G401 (cell line): ENCODE results near the gene IP6K2. TPM values are rescaled to one million over a fixed set of nuclear protein-coding genes. Genes with fewer than 3 reads are reported as not detected.

Experiments
- DNase-seq: peaks from one replicate; pipeline ENCODE4 v3.0.0-alpha.2; 2015; ENCODE audit warnings: low spot score
- in situ Hi-C: cut with HindIII; loops from 2 replicates; pipeline ENCODE4 v1.10.0; 2016; ENCODE audit warnings: low sequenced_read_pairs, mixed read lengths
- total RNA-seq: library from RNA; depleted of rRNA; stranded (reverse); fragments of >200 nt; shearing (Covaris generic); gene quantifications from 2 replicates; pipeline ENCODE4 v1.2.3, GENCODE V29; 2014; rRNA removed

Gene IP6K2
- total RNA-seq, 1 experiment from 2014 or later: 114 TPM

GRCh38 chr3:48652923-48653715 lies 63.9 kb downstream of the IP6K2 start:
- no peak for DNase-seq
- in situ Hi-C loops: no loop called here

DNA sequence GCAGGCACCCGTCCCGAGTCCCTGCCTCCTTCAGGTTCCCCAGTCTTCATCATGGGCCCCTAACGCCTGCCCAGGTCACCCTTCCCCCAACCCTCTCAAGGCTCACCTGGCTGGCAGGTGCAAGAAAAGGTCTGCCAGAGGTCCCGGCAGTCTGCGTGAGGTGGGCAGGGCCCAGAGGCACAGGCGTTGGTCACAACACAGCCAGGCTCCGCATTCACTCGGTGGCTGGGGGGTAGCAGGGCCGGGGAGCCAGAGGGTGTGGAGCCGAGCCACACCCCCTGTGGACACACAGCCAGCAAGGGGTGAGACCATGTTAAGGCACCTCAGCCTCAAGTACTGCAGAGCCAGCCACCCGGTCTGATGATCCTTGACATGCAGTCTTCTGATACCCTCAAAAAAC lies 65.2 kb downstream of the IP6K2 start:
- in situ Hi-C loops: no loop called here
- DNase-seq: no peak

- no peak for DNase-seq
- in situ Hi-C loops: no loop called here
These were observed 66.3 kb downstream of the IP6K2 start for GRCh38 chr3:48650723-48651122.

DNA sequence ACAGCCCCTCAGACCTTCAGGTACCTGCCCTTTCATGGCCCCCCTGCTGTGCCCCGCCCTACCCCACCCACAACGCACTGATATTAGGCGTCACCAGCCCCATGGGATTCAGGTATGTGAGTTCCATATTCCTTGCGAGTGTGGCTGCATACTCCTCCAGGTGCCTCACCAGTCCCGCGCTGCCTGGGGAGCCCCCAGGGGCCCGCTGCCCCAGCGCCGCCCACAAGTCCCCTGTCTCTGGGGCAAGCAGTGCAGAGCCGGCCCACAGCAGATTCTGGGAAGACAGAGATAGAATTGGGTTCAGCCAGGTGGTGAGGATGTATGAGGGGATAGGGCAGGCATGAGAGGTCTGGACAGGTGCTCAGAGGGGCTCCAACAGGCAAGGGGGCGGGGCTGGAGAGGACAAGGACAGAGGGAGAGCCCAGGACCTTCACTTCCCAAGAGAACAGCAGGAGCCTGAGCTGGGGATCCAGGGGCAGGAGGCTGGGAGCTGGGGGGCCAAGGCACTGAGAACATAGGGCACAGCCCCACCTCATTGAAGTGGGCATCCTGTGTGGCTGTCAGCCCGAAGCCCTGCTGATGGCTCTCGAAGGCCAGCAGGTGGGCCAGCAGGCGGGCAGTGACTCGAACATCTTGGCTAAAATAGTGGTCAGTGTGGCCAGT lies 68.7 kb downstream of the IP6K2 start:
- in situ Hi-C loops: no loop called here
- DNase-seq: no peak

GRCh38 chr3:48647714-48648113 lies 69.3 kb downstream of the IP6K2 start:
- in situ Hi-C loops: no loop called here
- DNase-seq: no peak

- no peak for DNase-seq
- in situ Hi-C loops: no loop called here
These were observed 71.9 kb downstream of the IP6K2 start for GRCh38 chr3:48644898-48645760.

- in situ Hi-C loops: no loop called here
- no peak for DNase-seq
These were observed 74.4 kb downstream of the IP6K2 start for GRCh38 chr3:48642605-48643004.

DNA sequence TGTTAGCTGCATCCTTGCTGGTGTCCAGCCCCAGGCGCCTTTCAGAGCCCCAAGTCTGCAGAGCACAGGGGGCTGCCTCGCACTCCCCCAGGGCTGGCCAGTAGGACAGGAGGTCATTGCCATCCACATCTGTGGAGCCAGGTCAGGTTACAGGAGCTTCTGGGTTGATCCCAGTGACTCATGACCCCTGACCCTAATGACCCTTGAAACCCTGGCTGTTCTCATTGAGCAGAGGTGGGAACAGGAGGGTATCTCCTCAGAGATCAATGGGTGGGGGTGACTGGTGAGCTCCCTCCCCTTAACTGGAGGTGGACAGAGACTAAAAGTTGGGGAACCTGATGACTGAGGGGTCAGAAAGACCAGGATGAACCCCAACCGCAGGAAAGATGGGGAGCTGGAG lies 75.6 kb downstream of the IP6K2 start:
- in situ Hi-C loops: no loop called here
- no peak for DNase-seq

DNA sequence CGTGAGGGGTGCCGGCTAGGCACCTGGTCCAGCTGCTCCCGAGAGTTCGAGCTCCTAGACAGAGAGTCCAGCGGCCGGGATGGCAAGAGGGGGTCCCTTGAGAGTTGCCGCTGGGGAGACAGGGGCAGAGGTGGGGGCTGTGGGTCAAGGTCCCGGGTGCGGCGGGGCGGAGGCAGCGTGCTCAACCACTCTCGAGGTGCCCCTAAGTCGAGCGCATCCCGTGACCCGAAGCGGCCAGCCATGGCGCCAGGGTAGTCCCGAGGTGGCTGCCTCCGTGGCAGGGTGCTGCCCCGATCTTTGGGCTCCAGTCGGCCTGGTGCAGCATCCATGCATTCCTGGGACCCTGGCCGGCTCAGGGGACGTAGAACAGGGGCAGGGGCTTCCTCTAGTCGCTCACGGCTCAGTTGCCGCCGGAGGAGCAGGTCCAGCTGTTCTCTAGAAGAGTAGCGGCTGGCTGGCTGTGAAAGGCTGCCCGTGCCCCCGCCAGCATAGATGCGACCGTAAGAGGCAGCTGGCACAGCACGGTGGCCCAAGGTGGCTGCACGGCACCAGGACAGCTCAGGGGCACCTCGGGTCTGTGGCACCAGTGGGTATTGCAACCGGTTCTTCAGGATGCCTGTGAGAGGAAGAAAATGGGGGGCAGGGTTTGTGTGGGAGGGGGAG lies 76.9 kb downstream of the IP6K2 start:
- in situ Hi-C loops: no loop called here
- DNase-seq: no peak

Other genes with a start within 250 kb of the IP6K2 start
- gene SHISA5, start 213.0 kb downstream of the IP6K2 start, total RNA-seq: 115 and 124 TPM in 2 replicates
- 9.7 and 18.8 TPM in 2 replicates for gene PFKFB4, start 160.4 kb downstream of the IP6K2 start, total RNA-seq
- gene UCN2, start 153.4 kb downstream of the IP6K2 start, total RNA-seq: not detected in 2 replicates
- 0.12 and 0.34 TPM in 2 replicates for gene COL7A1, start 121.9 kb downstream of the IP6K2 start, total RNA-seq
- gene UQCRC1, start 107.6 kb downstream of the IP6K2 start, total RNA-seq: 474 and 540 TPM in 2 replicates
- gene TMEM89, start 95.5 kb downstream of the IP6K2 start, total RNA-seq: not detected in 2 replicates
- 40.2 and 51.0 TPM in 2 replicates for gene SLC26A6, start 81.8 kb downstream of the IP6K2 start, total RNA-seq
- 4.6 and 5.0 TPM in 2 replicates for gene CELSR3, start 54.3 kb downstream of the IP6K2 start, total RNA-seq
- gene NCKIPSD, start 31.3 kb downstream of the IP6K2 start, total RNA-seq: 12.9 and 17.1 TPM in 2 replicates
- gene PRKAR2A, start 130.7 kb upstream of the IP6K2 start, total RNA-seq: 10.8 and 16.7 TPM in 2 replicates
- gene SLC25A20, start 181.7 kb upstream of the IP6K2 start, total RNA-seq: 16.0 and 30.1 TPM in 2 replicates
- gene ARIH2, start 201.6 kb upstream of the IP6K2 start, total RNA-seq: 165 and 178 TPM in 2 replicates